Measurements from ENCODE around the gene CST3.

DNA sequence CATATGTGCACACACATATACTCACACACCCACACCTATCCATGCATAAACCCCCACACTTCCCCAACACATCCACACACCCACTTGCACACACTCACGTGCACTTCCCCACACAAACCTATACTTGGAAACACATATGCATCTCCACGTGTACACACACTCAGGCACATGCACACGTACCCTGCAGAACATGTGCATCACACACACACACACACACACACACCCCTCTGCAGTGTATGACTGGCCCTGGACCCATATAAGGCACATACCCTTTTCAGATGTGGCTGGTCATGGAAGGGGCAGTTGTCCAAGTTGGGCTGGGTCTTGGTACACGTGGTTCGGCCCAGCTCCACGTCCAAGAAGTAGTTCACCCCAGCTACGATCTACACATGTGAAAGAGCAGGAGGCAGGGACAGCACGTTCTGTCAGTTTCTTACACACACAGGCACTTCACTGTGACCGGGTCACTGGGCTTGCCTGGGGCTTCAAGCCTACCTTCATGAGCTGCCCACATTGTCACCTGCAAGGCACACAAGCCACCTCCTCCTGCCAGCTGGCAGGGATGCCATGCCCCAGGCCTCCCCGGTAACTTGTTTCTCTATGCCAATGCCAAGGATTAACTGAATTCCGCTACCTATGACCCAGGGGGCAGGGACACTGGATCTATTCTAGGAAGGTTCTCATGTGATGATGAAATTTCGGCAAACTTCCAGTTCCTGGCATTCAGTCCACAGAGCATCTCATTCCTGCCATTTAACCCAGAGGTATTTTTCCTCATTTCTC lies 2.6 kb downstream of the CST3 start:
- TF ChIP-seq POLR2AphosphoS5 (IDR thresholded peaks at IDR 0.05) (no peak), POLR2A (IDR thresholded peaks at IDR 0.05) (no peak)
- TF ChIP-seq, protein P1, sequence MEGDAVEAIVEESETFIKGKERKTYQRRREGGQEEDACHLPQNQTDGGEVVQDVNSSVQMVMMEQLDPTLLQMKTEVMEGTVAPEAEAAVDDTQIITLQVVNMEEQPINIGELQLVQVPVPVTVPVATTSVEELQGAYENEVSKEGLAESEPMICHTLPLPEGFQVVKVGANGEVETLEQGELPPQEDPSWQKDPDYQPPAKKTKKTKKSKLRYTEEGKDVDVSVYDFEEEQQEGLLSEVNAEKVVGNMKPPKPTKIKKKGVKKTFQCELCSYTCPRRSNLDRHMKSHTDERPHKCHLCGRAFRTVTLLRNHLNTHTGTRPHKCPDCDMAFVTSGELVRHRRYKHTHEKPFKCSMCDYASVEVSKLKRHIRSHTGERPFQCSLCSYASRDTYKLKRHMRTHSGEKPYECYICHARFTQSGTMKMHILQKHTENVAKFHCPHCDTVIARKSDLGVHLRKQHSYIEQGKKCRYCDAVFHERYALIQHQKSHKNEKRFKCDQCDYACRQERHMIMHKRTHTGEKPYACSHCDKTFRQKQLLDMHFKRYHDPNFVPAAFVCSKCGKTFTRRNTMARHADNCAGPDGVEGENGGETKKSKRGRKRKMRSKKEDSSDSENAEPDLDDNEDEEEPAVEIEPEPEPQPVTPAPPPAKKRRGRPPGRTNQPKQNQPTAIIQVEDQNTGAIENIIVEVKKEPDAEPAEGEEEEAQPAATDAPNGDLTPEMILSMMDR (IDR thresholded peaks at IDR 0.05): no peak
